Stimulated activated CD4-positive, alpha-beta T cell treated with anti-CD3 and anti-CD28 coated beads, Interleukin-4, amount 100 ng/mL, for 1 hour (primary cell): ENCODE measurements around the gene BAX.
A peak's percentile ranks its signal among the peaks of the same experiment; 100 is the strongest.

Experiments
- DNase-seq: peaks from one replicate; pipeline ENCODE4 v3.0.0-alpha.2; 2020

The BAX gene

GRCh38 chr19:48963371-48964204, 8.9 kb downstream of the BAX start:
- peak; percentile 70 for DNase-seq

GRCh38 chr19:48964205-48965039, 9.7 kb downstream of the BAX start:
- DNase-seq: no peak

- DNase-seq: peak; percentile 90
Observed at GRCh38 chr19:48965040-48965805, 10.5 kb downstream of the BAX start, which contains the start of gene FTL. Gene FTL (plus strand): TSS chr19:48965309. CDS start chr19:48965508, 199 bp downstream.

DNA sequence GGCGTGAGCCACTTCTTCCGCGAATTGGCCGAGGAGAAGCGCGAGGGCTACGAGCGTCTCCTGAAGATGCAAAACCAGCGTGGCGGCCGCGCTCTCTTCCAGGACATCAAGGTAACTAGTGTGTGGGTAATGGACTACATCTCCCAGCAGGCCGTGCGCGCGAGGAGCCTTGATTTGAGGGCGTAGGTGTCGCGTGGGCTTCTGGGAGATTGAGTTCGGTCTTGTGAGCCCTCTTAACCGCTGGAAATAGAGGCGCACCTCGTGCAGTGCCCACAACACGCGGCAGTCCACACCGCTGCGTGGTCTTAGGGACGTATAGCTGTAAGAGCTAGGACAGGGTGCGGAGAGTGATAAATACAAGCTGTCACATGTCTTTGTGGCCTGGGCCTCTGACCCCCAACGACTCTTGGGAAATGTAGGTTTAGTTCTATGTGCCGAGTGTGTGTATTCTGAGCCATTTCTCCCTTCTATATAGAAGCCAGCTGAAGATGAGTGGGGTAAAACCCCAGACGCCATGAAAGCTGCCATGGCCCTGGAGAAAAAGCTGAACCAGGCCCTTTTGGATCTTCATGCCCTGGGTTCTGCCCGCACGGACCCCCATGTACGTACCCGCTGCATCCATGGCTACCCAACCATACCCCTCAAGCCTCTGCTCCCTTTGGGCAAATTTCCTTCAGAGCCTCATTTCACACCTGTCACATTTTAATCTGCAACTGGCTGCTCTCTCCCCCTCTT, 11.3 kb downstream of the BAX start:
- DNase-seq: peak; percentile 90

- DNase-seq: no peak
Observed at GRCh38 chr19:48966541-48967345, 12.1 kb downstream of the BAX start.

- no peak for DNase-seq
Observed at GRCh38 chr19:48967346-48968178, 12.9 kb downstream of the BAX start.

GRCh38 chr19:48968179-48968661, 13.5 kb downstream of the BAX start:
- no peak for DNase-seq

DNA sequence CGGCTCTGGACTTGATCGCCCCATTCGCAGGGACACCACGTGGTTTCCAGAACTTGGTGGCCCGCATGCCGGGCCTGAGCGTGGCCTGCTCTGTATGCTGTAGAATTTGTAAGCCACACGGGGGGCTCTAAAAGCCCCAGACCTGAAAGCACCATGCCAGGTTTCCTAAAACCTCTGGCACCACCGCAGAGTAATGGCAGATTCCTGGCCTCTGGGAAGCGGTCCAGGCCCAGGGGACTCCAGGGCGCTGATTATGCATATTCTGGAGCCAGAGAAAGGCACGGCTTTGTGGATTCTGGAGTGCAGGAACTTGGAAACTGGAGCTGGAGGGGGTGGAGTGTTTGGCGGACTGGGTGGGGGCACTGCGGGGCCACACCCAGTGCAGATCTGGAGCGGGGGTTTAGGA, 14.1 kb downstream of the BAX start:
- no peak for DNase-seq

GRCh38 chr19:48969276-48970138, 14.8 kb downstream of the BAX start:
- no peak for DNase-seq

DNA sequence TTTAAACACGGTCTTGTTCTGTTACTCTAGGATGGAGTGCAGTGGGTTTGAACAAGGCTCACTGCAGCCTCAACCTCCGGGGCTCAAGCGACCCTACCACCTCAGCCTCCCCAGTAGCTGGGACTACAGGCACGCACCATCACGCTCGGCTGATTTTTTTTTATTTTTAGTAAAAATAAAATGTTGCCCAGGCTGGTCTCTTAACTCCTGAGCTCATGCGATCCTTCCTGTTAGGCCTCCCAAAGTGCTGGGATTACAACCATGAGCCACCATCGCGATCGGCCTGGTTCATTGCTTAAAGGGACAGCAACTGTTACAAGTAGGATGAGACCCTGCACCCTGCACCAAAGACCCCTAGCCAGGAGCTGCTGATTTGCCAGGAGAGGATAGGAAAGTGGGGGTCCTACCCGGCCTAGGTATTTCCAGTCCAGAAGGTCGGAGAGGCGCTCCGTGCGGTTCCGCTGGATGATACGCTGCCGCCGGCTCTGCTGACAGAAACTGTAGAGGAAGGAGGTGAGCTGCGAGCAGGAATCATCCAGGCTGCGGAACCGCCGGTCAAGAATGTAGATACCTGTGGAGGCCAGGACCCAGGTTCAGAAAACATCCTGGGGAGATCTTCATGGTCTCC, 15.6 kb downstream of the BAX start:
- DNase-seq: no peak

- DNase-seq: peak; percentile 89
Observed at GRCh38 chr19:48970923-48971395, 16.3 kb downstream of the BAX start.

DNA sequence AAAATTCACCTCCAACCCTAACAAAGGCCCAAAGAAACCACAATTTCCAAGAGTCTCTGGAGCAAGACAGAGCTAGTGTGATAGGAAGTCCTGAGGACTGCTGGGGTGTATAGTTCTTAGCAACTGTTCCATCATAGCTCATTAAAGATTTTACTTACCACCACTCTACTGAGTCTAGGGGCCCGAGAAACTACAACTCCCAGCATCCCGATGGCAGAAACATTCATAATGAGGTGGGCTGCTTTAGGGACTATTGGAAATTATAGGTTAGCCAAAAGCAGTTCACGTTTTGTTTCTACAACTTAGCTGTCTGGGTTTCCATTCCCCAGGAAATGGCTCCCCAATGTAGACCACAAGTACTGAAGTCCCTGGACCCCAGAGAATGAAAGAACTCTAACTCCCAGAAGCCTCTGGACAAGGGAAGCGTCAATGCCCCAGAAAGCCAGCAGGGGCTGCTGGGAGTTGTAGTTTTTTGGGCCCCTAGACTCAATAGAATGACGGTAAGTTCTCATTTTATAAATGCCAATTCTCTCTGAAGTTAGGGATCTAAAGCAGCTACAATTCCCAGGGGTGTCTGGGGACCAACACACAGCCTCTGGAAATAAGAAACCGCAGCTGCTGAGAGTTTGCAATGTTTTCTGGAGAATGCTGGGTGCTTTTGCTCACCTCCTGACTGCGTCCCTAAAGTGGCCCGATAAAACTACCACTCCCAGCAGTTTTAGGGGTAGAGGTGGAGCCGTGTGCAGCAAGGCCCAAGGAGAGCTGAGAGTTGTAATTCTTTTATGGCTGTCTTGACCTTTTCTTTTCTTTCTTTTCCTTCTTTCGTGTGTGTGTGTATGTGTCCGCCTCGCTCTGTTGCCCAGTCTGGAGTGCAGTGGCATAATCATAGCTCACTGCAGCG, 21.5 kb downstream of the BAX start:
- peak; percentile 43 for DNase-seq

GRCh38 chr19:48977061-48977460, 22.4 kb downstream of the BAX start:
- DNase-seq: no peak

- DNase-seq: no peak
Observed at GRCh38 chr19:48982280-48982679, 27.6 kb downstream of the BAX start.

DNA sequence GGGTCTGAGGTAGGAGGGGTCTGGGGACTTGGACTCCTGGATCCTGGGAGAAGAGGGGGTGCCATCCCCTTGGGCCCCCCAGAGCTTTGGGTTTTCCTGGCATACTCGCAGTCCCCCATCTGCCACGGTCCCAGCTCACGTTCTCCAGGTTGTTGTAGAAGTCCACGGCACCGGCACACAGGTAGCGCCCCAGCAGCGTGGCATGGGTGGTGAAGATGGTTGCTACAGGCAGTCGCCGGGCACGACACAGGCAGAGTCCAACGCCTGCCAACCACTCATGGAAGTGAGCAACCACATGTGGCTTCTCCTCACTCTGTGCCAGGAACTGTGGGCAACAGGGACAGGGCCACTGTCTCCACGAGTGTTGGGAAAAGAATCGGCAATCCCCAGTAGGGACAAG, 31.0 kb downstream of the BAX start:
- no peak for DNase-seq

DNA sequence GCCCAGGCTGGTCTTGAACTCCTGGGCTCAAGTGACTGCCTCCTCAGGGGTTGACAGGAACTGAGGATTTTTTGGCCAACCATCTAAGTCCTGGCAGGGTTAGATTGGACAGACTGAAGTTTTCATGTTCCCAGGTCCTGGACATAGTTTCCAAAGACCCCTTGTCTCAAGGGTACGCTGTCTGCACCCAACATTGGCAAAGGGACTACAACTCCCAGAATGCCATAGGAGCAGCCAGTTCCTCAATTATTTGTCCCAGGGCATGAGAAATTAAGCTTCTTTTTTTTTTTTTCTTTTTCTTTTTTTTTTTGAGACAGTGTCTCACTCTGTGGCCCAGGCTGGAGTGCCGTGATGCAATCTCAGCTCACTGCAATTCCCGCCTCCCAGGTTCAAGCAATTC, 31.5 kb downstream of the BAX start:
- DNase-seq: no peak

DNA sequence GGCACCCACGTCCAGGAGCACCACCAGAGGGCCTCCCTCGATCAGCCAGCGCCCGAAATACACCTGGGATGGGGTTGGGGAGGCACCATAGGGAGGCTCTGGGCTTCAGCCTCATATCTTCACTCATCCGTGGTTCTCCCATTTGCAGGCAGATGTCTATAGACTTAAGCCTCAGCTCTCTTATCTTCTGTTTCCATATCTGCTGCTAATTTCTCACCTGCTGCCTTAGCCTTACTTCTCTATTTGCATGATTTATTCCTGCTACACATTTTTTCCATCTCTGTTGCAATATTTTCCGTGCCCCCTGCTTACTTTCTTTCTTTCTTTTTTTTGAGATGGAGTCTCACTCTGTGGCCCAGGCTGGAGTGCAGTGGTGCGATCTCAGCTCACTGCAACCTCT, 32.6 kb downstream of the BAX start:
- no peak for DNase-seq

DNA sequence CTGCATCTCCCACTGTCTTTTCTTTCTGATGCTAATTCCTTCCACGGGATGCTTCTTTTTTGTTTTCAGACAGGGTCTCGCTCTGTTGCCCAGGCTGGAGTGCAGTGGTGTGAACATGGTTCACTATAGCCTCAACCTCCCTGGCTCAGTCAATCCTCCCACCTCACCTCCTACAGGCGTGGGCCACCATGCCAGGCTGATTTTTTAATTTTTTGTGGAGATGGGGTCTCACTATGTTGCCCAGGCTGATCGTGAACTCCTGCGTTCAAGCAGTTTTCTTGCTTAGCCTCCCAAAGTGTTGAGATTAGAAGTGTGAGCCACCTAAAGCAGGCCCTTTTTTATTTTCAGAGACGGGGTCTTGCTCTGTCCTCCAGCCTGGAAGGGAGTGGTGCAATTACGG, 33.6 kb downstream of the BAX start:
- no peak for DNase-seq
